ENCODE data around the gene ACTR6.
"Not testable (repeated sequence)": the region's sequence is repeated elsewhere in the genome, so short reads cannot be mapped to it uniquely, and the experiment has no call there.

Gene ACTR6

GRCh38 chr12:100185361-100185894, 15.2 kb upstream of the ACTR6 start:
- no peak for DNase-seq

GRCh38 chr12:100186071-100186470, 14.5 kb upstream of the ACTR6 start:
- no peak for DNase-seq

- no peak for DNase-seq
Observed at GRCh38 chr12:100187068-100187467, 13.5 kb upstream of the ACTR6 start.

- DNase-seq, result no peak
Observed at GRCh38 chr12:100187857-100188519, 12.6 kb upstream of the ACTR6 start.

- DNase-seq, result not testable (repeated sequence)
Observed at GRCh38 chr12:100188888-100189635, 11.6 kb upstream of the ACTR6 start.

- no peak for DNase-seq
Observed at GRCh38 chr12:100189636-100190394, 10.8 kb upstream of the ACTR6 start.

- DNase-seq, result no peak
Observed at GRCh38 chr12:100193085-100193484, 7.5 kb upstream of the ACTR6 start.

GRCh38 chr12:100197486-100197885, 3.1 kb upstream of the ACTR6 start:
- DNase-seq, result no peak

GRCh38 chr12:100199023-100199346, 1.6 kb upstream of the ACTR6 start:
- DNase-seq, result no peak

- DNase-seq, result no peak
Observed at GRCh38 chr12:100199347-100200149, 1.1 kb upstream of the ACTR6 start.

- DNase-seq, result no peak
Observed at GRCh38 chr12:100201604-100202423, 1.2 kb downstream of the ACTR6 start.

- DNase-seq, result no peak
Observed at GRCh38 chr12:100207311-100207710, 6.7 kb downstream of the ACTR6 start.

- DNase-seq, result no peak
Observed at GRCh38 chr12:100208834-100209233, 8.2 kb downstream of the ACTR6 start.

GRCh38 chr12:100211698-100212097, 11.1 kb downstream of the ACTR6 start:
- no peak for DNase-seq

- DNase-seq, result no peak
Observed at GRCh38 chr12:100213016-100213891, 12.6 kb downstream of the ACTR6 start.

GRCh38 chr12:100214518-100214917, 13.9 kb downstream of the ACTR6 start:
- DNase-seq, result no peak

GRCh38 chr12:100215209-100215608, 14.6 kb downstream of the ACTR6 start:
- DNase-seq, result no peak

GRCh38 chr12:100216337-100216736, 15.7 kb downstream of the ACTR6 start:
- no peak for DNase-seq

- no peak for DNase-seq
Observed at GRCh38 chr12:100219328-100220109, 18.9 kb downstream of the ACTR6 start.

GRCh38 chr12:100221523-100221922, 20.9 kb downstream of the ACTR6 start:
- DNase-seq, result no peak
